IMR-90 (cell line): Measurements from ENCODE around the gene TBC1D4.

Experiments used
- POLR2A ChIP-seq: IDR thresholded peaks from 2 replicates; pipeline ENCODE4 v1.6.1; 2012; ENCODE audit warnings: mild to moderate bottlenecking, low read depth, low read length
- RAD21 ChIP-seq: IDR thresholded peaks from 2 replicates; pipeline ENCODE4 v1.6.1; 2012; ENCODE audit warnings: low read length, improper control_type of control experiment
- TF ChIP-seq, protein P1 (sequence below): conservative IDR thresholded peaks from 2 replicates; pipeline ENCODE4 v1.5.1; 2012; ENCODE audit warnings: mild to moderate bottlenecking, low read depth, low read length, improper control_type of control experiment

- no peak for TF ChIP-seq POLR2A
- TF ChIP-seq, protein P1, sequence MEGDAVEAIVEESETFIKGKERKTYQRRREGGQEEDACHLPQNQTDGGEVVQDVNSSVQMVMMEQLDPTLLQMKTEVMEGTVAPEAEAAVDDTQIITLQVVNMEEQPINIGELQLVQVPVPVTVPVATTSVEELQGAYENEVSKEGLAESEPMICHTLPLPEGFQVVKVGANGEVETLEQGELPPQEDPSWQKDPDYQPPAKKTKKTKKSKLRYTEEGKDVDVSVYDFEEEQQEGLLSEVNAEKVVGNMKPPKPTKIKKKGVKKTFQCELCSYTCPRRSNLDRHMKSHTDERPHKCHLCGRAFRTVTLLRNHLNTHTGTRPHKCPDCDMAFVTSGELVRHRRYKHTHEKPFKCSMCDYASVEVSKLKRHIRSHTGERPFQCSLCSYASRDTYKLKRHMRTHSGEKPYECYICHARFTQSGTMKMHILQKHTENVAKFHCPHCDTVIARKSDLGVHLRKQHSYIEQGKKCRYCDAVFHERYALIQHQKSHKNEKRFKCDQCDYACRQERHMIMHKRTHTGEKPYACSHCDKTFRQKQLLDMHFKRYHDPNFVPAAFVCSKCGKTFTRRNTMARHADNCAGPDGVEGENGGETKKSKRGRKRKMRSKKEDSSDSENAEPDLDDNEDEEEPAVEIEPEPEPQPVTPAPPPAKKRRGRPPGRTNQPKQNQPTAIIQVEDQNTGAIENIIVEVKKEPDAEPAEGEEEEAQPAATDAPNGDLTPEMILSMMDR: no peak
- TF ChIP-seq RAD21: no peak
These were observed 2.7 kb downstream of the TBC1D4 start for GRCh38 chr13:75479102-75479740.
